A673 (cell line): ENCODE data around the gene HTATSF1.

Experiments used
- CTCF ChIP-seq: fragments of 300-800, 200-600 bp; sonication (generic); conservative IDR thresholded peaks from 2 replicates; pipeline ENCODE4 v1.5.1; 2017; ENCODE audit warnings: low read depth, mild to moderate bottlenecking, antibody characterized with exemption, low read length, moderate library complexity, mixed read lengths
- EZH2 ChIP-seq: fragments of 200-600 bp; sonication (generic); IDR thresholded peaks from 2 replicates; pipeline ENCODE4 v1.6.1; 2017; ENCODE audit warnings: borderline replicate concordance, low read depth, mild to moderate bottlenecking, mixed read lengths, antibody characterized with exemption, low read length; ENCODE audit not compliant: poor library complexity, severe bottlenecking

GRCh38 chrX:136473663-136474062 lies 23.7 kb upstream of the HTATSF1 start:
- TF ChIP-seq CTCF (no peak), EZH2 (no peak)
